Ammon's horn (tissue), 1 donor: Measurements from ENCODE around the gene ADIPOR1.
"Not testable (repeated sequence)": the region's sequence is repeated elsewhere in the genome, so short reads cannot be mapped to it uniquely, and the experiment has no call there.

Experiments
- DNase-seq: peaks from one replicate; pipeline ENCODE4 v3.0.0-alpha.2; 2016; ENCODE audit warnings: low spot score

ADIPOR1 gene

DNA sequence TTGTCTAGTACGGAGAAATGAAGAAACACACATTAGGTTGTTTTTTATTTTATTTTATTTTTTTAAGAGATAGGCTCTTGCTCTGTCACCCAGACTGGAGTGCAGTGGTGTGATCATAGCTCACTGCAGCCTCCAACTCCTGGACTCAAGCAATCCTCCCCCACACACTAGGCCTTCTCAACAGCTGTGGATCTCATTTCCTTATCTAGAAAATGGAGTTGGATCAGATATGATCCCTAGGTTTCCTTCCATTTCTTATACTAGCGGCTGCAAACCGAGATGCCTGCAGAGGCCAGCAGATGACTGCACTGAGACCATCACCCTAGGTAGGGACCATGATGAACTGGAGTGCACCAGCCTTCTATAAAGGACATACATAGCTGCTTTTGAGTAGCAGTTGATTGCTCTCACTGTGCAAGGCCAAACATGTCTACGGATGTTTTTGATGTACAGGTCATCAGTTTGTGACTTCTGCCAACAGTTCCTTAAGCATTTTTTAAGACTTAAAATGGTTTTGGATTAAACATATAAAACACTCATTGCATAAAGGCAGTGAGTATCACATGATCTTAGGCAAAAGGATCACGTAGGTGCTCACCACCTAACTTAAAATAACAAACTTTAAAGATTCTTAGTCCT, 19.7 kb downstream of the ADIPOR1 start:
- DNase-seq: no peak

DNA sequence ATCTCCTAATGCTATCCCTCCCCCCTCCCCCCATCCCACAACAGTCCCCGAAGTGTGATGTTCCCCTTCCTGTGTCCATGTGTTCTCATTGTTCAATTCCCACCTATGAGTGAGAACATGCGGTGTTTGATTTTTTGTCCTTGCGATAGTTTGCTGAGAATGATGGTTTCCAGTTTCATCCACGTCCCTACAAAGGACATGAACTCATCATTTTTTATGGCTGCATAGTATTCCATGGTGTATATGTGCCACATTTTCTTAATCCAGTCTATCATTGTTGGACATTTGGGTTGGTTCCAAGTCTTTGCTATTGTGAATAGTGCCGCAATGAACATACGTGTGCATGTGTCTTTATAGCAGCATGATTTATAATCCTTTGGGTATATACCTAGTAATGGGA, 21.7 kb downstream of the ADIPOR1 start:
- not testable (repeated sequence) for DNase-seq

DNA sequence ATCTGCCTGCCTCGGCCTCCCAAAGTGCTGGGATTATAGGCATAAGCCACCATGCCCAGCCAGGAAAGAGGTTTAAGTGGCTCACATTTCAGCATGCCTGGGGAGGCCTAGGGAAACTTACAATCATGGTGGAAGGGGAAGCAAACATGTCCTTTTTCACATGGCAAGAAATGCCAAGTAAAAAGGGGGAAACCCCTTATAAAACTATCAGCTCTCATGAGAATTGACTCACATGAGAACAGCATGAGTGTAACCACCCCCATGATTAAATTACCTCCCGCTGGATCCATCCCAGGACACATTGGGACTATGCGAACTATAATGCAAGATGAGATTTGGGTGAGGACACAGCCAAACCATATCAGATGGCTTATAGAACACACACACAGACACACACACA, 22.3 kb downstream of the ADIPOR1 start:
- DNase-seq: no peak

DNA sequence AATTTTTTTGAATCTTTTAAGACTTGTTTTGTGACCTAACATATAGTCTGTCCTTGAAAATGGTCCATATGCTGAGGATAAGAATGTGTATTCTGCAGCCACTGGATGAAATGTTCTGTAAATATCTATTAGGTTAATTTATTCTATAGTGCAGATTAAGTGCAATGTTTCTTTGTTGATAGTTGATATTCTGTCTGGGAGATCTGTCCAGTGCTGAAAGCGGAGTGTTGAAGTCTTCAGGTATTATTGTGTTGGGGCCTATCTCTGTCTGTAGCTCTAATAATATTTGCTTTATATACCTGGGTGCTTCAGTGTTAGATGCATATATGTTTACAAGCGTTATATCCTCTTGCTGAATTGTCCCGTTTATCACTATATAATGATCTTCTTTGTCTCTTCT, 23.4 kb downstream of the ADIPOR1 start:
- no peak for DNase-seq

DNA sequence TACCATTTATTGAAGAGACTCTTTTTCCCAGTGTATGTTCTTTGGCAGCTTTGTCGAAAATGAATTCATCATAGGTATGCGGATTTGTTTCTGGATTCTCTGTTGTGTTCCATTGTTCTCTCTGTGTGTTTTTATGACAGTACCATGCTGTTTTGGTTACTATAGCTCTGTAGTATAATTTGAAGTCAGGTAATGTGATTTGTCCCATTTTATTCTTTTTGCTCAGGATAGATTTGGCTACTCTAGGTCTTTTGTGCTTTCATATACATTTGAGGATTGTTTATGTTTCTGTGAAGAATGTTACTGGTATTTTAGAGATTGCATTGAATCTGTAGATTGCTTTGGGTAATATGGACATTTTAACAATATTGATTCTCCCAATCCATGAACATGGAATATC, 25.6 kb downstream of the ADIPOR1 start:
- no peak for DNase-seq

DNA sequence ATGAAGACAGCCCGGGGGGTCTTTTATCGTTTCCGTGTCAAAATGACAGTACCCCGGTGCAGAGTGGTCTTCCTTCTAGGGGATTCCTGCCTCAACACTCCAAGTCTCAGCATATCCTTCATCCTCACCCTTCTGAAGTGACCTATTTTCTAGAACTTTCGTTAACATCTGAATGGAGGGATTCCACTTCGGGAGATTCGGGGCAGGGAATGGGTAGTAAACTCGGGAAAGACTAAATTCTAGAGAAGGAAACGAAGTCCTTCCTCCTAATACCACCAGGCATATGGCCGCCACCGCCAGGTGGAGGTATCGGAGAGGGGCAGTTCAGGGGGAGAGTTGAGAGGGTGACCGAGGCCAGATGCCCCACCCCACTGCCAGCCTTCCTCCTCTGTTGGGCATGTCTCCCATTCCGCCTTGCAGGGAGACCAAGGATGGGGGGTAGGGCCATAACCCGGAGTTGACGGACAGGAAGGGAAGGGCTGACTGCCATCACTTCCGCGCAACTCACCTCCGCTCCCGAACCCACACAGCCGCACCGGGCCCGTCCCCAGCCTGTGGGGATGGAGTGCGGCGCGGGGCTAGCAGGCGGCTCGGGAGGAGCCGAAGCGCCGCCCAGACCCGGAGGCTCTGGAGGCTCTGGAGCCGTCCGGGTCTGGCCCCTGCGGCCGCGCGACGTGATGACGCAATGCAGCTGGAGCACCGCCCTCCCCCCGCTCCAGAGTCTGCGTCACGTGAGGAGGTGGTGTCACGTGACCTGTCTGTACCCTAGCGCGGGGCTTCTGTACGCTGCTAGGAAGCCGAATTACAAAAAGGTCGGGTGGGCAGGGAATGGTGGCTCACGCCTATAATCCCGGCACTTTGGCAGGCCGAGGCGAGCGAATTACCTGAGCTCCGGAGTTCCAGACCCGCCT, 31.3 kb downstream of the ADIPOR1 start, which contains the start of gene KLHL12:
TSS of gene KLHL12 (minus strand) at position 654 of the 911 bp plus-strand sequence. CDS start 2,072 bp downstream, outside the sequence.
- peak; percentile 97 for DNase-seq

DNA sequence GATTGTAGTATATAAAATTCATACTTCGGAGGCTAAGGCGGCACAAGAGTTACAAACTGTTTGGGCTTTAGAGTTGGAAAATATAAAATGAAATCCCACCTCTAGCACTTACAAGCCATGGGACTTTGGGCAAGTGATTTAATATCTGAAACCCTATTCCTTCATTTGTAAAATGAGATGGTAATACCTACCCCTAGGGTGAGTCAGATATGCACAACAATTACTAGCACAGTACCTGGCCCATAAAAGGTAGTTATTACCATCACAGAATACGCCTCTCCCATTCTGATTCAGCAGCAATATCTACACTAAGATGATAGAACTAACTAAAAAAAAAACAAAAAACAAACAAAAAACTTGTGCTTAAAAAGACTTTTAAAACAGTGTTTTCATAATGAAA, 34.6 kb downstream of the ADIPOR1 start:
- no peak for DNase-seq

DNA sequence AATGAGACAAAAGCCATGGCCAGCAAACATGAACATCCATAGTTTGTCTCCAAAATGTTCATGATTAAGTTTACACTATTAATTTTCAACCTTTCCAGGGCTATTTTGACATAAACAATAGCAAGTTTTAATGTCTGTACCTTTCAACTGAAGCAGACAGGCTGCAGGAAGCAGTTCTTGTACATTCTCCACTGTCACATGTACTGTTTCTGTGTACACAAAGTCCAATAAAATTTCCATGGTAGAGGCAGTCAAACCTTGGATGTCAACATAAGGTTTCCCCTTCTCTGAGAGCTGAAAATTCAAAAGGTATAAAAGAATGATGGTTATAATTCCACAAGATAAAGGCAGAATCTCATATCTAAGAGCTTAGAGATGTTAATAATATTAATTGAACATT, 38.5 kb downstream of the ADIPOR1 start:
- no peak for DNase-seq

DNA sequence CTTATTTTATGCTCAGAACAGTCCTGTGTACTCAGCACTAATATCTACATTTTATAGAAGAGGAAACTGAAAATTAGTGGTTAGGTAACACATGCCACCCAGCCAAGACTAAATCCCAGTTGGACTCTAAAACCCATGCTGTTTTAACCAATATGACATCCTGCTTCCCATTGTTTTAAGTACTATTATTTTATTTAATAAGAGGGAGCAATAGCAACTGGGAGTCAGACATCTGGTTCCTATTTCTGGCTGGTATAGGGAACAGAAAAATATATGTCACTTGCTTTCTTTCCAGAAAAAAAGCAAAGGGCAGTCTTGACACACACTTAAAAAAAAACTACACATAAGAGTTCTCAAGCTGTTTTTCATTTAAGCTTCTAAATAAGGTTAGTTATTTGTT, 43.0 kb downstream of the ADIPOR1 start:
- DNase-seq: no peak

DNA sequence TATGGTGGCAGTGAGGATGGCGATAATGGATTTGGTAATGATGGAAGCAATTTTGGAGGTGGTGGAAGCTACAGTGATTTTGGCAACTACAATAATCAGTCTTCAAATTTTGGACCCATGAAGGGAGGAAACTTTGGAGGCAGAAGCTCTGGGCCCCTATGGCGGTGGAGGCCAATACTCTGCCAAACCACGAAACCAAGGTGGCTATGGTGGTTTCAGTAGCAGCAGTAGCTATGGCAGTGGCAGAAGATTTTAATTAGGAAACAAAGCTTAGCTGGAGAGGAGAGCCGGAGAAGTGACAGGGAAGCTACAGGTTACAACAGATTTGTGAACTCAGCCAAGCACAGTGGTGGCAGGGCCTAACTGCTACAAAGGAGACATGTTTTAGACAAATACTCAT, 45.6 kb downstream of the ADIPOR1 start:
- not testable (repeated sequence) for DNase-seq

DNA sequence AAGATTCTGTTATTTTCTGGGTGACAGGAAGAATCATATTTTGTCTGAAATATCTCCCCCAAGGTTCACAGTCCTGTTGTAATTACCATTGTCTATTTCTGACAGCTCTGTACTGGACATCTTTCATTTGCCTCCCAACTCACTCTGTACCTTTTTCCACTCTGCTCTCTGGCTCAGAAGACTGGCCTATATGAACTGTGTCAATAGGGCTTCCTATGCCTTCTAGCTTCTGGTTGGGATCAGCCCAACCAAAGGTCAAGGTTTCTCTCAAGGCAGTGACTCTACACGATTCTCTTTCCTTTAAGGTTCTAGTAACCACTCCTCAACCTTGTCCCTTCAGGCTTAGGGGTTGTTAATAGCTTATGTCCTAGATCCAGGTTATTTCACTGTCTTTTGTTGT, 48.6 kb downstream of the ADIPOR1 start:
- no peak for DNase-seq

DNA sequence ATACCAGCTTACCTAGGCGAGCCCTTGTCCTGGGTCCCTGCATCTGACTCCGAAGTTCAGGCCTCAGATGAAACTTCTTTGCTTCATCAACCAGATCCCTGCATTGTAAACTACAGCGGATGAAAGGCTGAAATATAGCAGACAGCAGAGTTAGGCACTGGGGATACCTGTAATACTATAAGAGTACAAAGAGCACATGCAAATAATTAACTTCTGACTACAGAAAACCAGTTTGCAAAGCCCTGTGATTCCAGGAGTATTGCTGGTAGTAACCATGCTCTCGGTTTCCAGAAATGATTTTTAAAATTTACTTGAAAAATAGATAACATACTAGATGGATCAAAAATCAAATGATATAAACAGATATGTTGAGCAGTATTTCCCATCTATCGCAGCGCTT, 49.1 kb downstream of the ADIPOR1 start:
- no peak for DNase-seq

DNA sequence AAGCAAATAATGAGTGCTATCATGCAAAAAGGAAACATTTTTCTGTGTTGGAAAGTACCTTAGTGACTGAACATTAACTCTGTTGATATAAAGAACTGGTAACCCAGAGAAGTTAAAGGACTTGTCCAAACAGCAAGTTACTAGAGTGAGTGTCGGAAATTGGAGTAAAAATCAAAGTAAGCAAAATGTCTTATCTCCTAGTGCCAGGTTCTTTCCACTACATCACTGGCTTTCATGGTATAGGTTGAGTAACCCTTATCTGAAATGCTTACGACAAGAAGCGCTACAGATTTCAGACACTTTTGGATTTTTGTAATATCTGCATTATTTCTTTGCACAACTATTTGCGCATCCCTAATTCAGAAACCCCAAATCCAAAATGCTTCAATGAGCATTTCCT, 52.8 kb downstream of the ADIPOR1 start:
- DNase-seq: no peak

DNA sequence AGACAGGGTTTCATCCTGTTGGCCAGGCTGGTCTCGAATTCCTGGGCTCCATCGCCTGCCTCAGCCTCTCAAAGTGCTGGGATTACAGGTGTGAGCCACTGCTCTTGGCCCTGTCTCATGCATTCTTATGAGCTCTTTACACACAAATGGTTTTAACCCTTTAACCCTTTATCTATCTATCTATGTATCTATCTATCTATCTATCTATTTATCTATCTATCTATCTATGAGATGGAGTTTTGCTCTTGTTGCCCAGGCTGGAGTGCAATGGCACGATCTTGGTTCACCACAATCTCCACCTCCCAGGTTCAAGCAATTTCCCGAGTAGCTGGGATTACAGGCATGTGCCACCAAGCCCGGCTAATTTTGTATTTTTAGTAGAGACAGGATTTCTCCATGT, 54.3 kb downstream of the ADIPOR1 start:
- not testable (repeated sequence) for DNase-seq

DNA sequence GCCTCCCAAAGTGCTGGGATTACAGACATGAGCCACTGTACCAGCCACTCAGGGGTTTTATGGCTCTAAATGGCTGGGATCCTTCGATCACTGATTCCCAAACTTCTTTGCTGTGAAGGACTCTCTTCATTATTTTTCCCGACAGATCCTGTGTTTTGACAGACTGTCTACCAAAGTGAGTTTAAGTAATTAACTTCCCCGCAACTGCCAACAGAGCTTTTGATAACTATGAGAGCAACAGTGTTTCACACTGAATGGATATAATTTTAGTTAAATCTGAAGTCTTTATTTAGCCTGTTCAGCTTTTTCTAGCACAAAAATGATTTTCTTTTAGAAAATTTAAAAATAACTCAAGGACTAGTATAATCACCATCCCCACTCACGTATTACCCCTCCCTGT, 56.6 kb downstream of the ADIPOR1 start:
- DNase-seq: no peak

DNA sequence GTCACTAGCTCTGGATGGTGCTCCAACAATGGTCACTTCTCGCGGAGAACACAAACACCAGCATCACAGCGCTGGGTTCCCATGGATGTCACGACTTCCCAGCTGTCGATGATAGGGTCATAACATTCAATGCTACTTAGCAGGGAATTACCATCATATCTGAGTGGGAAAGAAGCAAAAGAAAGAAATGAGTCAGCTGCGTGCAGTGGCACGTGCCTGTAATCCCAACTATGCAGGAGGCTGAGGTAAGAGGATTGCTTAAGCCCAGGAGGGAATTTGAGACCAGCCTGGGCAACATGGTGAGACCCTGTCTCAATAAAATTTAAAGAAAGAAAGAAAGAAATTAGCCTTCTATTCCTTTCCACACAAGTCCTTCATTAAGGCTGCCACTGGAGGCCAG, 65.6 kb downstream of the ADIPOR1 start:
- no peak for DNase-seq
